NAMALWA (cell line): ENCODE results near the gene GRAMD1A.

Experiments
- DNase-seq: peaks from one replicate; pipeline ENCODE4 v3.0.0-alpha.2; 2015; ENCODE audit warnings: low spot score

The GRAMD1A gene

GRCh38 chr19:35055715-35056179 lies 55.6 kb downstream of the GRAMD1A start:
- DNase-seq, result peak; percentile 47

DNA sequence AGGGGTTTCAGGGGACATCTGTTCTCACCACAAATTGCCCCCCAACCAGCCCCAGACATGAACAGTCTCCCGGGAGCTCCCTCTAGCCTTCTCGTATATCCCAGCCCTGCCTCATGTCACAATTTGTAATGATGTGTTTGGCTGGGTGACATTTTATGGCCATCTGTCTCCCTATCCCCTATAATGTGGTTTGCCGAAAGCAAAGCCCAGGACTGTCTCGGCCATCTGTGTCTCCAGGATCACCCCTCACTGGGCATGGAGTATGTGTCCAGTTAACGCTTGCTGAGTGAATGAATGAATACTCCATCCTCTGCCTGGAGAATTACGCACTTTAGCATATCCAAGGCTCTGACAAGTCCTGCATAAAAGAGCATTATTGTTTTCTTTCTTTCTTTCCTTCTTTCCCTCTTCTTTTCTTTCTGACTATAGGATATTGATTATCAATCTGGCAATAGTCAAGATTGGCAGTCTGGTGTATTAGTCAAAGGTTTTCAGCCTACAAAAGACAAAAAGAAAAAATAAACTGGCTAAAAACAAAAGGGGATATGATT lies 56.5 kb downstream of the GRAMD1A start:
- no peak for DNase-seq

GRCh38 chr19:35058370-35058769 lies 58.2 kb downstream of the GRAMD1A start:
- no peak for DNase-seq

- no peak for DNase-seq
These were observed 59.1 kb downstream of the GRAMD1A start for GRCh38 chr19:35059006-35059798.

GRCh38 chr19:35059799-35060091 lies 59.6 kb downstream of the GRAMD1A start:
- DNase-seq, result no peak

GRCh38 chr19:35060160-35060855 lies 60.2 kb downstream of the GRAMD1A start:
- DNase-seq, result no peak

DNA sequence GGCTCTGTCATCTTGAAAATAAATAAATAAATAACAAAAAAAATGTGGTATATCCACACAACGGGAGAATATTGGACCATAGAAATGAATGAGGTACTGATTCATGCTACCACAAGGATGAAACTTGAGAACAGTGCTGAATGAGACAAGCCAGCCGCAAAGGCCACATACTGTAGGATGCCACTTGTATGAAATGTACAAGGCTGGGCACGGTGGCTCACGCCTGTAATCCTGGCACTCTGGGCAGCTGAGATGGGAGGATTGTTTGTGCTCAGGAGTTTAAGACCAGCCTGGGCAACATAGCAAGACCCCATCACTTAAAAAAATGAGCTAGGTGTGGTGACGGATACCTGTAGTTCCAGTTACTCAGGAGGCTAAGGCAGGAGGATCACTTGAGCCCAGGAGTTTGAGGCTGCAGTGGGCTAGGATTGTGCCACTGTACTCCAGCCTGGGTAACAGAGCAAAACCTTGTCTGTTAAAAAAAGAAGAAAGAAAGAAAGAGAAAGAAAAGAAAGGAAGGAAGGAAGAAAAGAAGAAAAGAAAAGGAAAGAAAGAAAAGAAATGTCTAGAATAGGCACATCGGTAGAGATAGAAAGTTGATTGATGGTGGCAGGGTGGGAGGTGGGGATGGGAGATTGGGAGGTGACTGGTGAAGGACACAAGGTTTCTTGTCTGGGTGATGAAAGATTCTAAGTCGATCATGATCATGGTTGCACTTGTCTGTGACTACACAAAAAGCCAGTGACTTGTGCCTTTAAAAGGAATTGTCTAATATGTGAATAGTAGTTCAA lies 61.7 kb downstream of the GRAMD1A start:
- no peak for DNase-seq

- DNase-seq, result no peak
These were observed 62.8 kb downstream of the GRAMD1A start for GRCh38 chr19:35062942-35063341.

DNA sequence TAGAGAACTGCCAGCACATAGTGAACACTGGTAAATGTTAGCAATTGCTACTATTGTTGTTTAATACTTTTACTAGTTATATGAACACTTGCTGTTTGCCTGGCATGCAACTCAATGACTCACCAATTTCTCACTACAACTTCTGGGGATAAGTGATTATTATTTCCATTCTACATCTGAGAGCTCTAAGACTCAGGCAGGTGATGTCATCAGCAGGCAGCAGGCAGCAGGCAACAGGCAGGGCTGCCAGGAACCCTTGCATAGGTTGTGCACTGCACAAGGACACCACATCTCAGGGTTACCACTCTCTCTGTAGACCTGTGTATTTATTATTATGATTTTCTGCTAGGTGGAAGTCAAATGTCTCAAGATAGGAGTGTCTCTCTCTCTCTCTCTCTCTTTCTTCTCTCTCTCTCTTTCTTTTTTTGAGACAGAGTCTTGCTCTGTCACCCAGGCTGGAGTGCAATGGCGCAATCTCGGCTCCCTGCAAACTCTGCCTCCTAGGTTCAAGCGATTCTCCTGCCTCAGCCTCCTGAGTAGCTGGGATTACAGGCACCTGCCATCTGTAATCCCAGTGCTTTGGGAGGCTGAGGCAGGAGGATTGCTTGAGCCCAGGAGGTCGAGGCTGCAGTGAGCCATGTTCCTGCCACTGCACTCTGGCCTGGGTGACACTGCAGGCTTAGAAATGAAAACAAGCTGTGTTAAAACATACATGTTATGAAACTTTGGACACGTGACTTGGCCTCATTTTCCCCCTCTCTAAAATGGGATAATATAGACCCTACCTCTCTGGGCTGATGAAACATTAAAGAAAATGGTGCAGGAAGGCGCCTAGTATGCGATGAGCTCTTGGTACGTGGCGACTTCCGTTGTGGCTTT lies 64.1 kb downstream of the GRAMD1A start:
- peak; percentile 24 for DNase-seq

DNA sequence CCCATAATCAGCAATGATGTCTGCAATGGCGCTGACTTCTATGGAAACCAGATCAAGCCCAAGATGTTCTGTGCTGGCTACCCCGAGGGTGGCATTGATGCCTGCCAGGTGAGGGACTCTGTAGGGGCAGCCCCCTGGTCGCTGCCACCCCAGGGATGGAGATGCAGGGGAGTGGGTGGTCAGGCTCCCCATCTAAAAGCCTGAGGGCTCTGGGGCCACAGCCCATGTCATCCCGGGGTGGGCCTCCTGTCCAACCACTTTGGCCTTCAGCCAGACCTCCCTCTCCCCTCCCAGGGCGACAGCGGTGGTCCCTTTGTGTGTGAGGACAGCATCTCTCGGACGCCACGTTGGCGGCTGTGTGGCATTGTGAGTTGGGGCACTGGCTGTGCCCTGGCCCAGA lies 65.5 kb downstream of the GRAMD1A start:
- DNase-seq, result no peak

DNA sequence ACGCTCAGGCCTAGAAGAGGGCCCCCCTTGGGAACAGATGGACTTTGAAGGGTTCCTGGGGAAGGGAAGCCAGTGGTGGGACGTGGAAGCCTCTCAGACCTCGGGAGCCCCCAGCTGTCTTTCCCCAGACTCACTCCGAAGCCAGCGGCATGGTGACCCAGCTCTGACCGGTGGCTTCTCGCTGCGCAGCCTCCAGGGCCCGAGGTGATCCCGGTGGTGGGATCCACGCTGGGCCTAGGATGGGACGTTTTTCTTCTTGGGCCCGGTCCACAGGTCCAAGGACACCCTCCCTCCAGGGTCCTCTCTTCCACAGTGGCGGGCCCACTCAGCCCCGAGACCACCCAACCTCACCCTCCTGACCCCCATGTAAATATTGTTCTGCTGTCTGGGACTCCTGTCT lies 66.0 kb downstream of the GRAMD1A start:
- DNase-seq, result no peak

GRCh38 chr19:35066691-35067563 lies 66.8 kb downstream of the GRAMD1A start:
- DNase-seq, result peak; percentile 98

DNA sequence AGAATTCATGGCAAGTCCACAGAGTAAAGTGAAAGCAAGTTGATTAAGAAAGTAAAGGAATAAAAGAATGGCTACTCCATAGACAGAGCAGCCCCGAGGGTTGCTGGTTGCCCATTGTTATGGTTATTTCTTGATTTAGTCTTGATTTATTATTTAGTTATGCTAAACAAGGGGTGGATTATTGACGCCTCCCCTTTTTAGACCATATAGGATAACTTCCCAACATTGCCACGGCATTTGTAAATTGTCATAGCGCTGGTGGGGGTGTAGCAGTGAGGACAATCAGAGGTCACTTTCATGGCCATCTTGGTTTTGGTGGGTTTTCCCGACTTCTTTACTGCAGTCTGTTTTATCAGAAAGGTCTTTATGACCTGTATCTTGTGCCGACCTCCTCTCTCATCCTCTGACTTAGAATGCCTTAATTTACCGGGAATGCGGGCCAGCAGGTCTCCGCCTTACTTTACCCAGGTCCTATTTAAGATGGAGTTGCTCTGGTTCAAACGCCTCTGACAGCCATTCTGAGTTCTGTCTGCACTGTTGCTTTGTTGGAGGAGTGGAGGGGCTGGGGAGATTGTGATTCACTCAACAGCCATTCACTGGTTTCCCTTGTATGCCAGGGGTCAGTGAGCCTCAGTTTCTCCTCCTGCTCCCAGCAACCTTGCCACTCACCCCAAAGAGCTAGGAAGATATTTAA lies 69.0 kb downstream of the GRAMD1A start:
- no peak for DNase-seq

- DNase-seq, result no peak
These were observed 69.6 kb downstream of the GRAMD1A start for GRCh38 chr19:35069696-35070095.

DNA sequence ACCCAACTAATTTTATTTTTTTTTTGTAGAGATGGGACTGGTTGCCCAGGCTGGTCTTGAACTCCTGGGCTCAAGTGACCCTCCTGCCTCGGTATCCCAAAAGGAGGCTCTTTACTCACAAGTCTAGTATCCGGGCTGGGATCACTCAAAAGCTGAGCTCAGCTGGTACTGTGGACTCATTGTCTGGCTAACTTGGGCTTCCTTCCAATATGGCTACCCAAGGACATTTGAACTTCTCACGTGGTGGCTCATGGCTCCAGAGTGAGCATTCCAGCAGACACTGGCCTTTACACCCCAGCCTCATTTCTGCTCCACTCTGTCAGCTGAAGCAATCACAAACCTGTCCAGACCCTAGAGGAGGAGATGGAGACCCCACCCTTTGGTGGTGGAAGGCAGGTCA lies 70.3 kb downstream of the GRAMD1A start:
- no peak for DNase-seq

DNA sequence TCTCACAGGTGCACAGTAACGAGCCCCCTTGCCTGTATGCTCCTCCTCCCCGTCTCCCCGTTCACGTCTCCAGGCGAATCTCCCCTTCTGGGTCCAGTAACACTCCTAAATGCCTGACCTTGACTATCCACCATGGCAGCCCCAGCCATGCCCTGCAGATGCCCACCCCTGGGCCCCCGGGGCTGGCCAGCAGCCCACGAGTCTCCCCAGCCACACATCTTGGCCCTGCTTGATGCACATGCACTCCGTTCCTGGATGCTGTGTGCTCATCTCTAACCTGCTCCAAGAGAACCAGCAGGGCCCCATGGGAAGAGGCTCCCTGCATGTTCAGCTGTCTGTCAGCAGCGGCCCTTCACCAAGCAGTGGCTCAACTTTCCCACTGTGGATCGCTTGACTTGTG lies 73.4 kb downstream of the GRAMD1A start:
- DNase-seq, result no peak

DNA sequence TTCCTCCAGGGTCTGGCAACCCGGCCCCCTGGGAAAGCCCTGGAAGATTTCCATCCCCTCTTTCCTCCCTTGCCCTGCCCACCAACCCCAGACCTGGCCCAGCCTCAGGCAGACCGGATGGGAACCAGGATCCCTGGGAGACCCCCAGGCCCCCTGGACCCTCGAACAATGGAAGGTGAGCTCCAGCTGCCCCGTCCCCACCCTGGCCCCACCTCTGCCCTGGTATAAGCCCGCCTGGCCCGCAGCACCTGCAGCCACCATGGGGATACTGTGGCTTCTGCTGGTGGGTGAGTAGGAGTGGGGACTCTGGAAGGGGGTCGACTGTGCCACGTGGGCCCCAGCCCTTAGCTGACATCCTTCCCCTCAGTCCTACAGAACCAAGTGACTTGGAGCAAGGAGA lies 73.8 kb downstream of the GRAMD1A start:
- DNase-seq, result no peak

DNA sequence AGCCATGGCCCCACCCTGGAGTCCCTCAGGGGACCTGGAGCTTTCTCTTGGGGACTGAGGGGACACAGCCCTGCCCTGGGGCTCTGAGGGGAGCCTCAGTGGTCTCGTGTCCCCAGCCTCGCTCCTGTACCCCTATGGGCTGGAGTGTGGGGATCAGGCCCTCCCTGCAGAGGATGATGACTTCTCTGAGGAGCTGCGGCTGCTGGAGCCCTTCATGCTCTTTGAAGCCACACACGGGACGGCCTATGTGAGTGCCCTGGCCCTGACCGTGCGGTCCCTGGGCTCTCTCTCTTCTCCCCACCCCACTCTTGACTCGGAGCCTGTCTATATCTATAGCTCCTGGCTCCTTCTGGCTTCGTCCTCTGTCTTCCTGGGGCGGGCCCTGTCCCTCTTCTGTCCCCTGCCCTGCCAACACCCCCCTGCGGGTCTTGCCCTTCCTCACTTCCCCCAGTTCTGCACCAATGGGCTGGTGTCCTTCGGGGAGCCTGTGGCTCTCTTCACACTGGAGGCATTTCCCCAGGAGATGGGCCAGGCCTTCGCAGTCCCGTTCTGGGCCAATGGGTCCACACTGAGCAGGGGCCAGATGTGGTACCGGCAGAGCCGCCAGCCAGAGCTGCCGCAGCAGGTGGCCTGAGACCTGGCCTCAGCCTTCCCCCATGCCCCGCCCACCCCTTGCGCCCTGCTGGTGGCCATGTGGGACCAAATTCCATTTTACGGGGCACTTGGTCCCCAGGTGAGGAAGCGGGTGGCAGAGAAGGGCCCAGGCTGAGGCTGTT lies 74.5 kb downstream of the GRAMD1A start:
- DNase-seq, result no peak
